Tibial artery (tissue), 4 donors: ENCODE measurements around the gene ADAM15.

Experiments
- DNase-seq, 2 donors: peaks; one replicate each; pipeline ENCODE4 v3.0.0-alpha.2; 2019
- H3K27ac ChIP-seq, 2 donors: fragments of 200-600 bp; sonication (generic) in 1 of 2; 1 replicate in 1 of 2; 2 replicates in 1 of 2; pipeline ENCODE4 v1.5.1; 2018 to 2019; ENCODE audit warnings: mild to moderate bottlenecking in 1 of 2
- H3K27me3 ChIP-seq, 2 donors: fragments of 200-600 bp; sonication (generic) in 1 of 2; one replicate each; pipeline versions ENCODE4 v1.5.1 to v1.6.0; 2016 to 2019
- H3K36me3 ChIP-seq, 3 donors: fragments of 200-600 bp; sonication (generic) in 2 of 3; one replicate each; pipeline ENCODE4 v1.5.1; 2016 to 2019; ENCODE audit warnings: mild to moderate bottlenecking in 2 of 3
- H3K4me1 ChIP-seq, 4 donors: fragments of 200-600 bp; sonication (generic) in 2 of 4; 1 replicate in 3 of 4; 2 replicates in 1 of 4; pipeline ENCODE4 v1.5.1; 2016 to 2019
- H3K4me3 ChIP-seq, 2 donors: fragments of 200-600 bp; sonication (generic) in 1 of 2; 1 replicate in 1 of 2; 2 replicates in 1 of 2; pipeline ENCODE4 v1.5.1; 2018 to 2019; ENCODE audit warnings: mild to moderate bottlenecking in 2 of 2
- H3K9me3 ChIP-seq, 3 donors: fragments of 200-600 bp; sonication (generic) in 1 of 3; one replicate each; pipeline ENCODE4 v1.5.1; 2016 to 2019
- intact Hi-C: fragments of 100-400 bp; cut with DNase I; formaldehyde crosslinking; loops from one replicate; pipeline ENCODE4 v1.15.0; 2023; ENCODE audit warnings: low total_unique reads
- TF ChIP-seq, protein P1 (sequence below), 2 experiments: fragments of 200-600 bp in 1 of 2; fragments of 450-650 bp in 1 of 2; IDR thresholded peaks; one replicate each; pipeline ENCODE4 v1.5.1; 2017 to 2019; ENCODE audit warnings: antibody characterized with exemption in 2 of 2, mild to moderate bottlenecking in 1 of 2, moderate library complexity in 1 of 2

ADAM15 gene

DNA sequence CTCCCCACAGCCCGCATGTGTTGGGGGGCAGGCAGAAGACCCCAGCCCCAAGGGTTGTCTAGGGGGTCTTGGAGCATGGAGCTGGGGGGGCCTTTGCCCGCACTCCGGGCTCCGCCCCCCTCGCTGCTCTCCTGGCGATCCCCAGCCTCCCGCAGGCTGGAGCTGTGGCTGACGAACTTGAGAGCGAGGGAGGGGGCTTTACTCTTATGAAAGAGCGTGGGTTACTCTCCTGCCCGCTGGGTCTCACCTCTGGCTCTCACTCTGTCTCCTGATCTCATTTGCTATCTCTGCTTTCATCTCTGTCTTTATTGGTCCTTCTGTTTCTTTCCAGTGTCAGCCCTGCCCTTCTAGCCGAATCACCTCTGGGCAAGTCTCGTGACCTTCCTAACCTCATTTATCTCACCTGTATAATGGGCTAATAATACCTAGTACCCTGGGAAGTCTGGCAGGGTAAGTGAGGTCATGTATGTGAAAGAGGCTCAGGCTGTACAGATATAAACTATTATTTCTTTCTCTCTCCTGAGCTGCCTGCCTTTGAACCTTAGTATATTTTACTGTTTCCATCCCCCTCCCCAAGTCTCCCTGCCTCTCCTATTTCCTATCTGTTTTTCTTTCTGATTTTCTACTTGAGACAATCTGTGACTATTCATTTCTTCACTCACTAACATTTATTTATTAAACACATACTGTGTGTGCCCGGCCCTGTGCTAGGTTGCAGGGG, 13.2 kb downstream of the ADAM15 start:
- intact Hi-C loops = loop anchor here (5.0 kb wide), 1 partner anchor 102 kb away; the partner anchor contains the start of gene PYGO2
- peaks cover 0 to 45% (median 19%) of the 10 kb centered on the region in 3 donors for H3K36me3 ChIP-seq

DNA sequence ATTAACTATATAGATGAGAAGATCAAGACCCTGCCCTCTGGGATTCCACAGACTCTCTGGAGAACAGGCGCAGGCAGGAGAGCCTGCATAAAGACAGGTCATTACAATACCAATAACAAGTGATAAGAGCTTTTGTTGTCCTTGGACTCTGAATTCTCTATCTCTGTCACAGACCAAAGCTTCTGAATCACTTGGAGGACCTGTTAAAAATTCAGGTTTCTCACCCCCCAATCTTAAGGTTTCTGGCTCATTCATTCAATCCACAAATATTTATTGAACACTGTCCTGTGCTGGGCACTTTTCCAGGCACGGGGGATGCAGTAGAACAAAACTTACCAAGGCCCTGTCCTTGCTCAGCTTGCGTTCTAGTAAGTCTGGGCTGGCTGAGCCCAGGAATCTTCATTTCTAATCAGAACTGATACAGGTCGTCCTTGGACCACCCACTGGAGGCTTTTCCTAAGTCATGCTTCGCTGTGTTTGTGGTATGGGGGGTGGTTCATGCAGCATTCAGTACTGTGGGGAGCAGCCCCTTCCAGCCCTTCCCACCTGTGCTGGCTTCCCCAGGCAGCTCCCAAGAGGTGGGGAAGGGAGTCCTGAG, 13.8 kb downstream of the ADAM15 start:
- H3K4me3 ChIP-seq = no peak overlapping the region
- TF ChIP-seq, protein P1, sequence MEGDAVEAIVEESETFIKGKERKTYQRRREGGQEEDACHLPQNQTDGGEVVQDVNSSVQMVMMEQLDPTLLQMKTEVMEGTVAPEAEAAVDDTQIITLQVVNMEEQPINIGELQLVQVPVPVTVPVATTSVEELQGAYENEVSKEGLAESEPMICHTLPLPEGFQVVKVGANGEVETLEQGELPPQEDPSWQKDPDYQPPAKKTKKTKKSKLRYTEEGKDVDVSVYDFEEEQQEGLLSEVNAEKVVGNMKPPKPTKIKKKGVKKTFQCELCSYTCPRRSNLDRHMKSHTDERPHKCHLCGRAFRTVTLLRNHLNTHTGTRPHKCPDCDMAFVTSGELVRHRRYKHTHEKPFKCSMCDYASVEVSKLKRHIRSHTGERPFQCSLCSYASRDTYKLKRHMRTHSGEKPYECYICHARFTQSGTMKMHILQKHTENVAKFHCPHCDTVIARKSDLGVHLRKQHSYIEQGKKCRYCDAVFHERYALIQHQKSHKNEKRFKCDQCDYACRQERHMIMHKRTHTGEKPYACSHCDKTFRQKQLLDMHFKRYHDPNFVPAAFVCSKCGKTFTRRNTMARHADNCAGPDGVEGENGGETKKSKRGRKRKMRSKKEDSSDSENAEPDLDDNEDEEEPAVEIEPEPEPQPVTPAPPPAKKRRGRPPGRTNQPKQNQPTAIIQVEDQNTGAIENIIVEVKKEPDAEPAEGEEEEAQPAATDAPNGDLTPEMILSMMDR (IDR thresholded peaks at IDR 0.05) = no peak
- H3K4me1 ChIP-seq = peaks cover 0 to 39% (median 28%) of the 10 kb centered on the region in 4 donors
- intact Hi-C loops = loop anchor here (5.0 kb wide), 1 partner anchor 103 kb away; the partner anchor contains the start of gene PYGO2
- H3K27me3 ChIP-seq = no peaks in the 10 kb centered on the region
- DNase-seq = no peak
- no peak overlapping the region for H3K27ac ChIP-seq
- H3K9me3 ChIP-seq = no peaks in the 10 kb centered on the region
- peaks cover 0 to 39% (median 12%) of the 10 kb centered on the region in 3 donors for H3K36me3 ChIP-seq

More for the DNA sequence above, 13.2 kb downstream of the ADAM15 start:
- H3K27me3 ChIP-seq = no peaks in the 10 kb centered on the region
- TF ChIP-seq, protein P1 (IDR thresholded peaks at IDR 0.05) = no peak
- peak overlapping the region; percentile 52 to 62 for H3K27ac ChIP-seq
- peak overlapping the region; percentile 64 to 65 for H3K4me3 ChIP-seq
- H3K9me3 ChIP-seq = no peaks in the 10 kb centered on the region
- DNase-seq = no peak
- H3K4me1 ChIP-seq = peaks cover 0 to 37% (median 28%) of the 10 kb centered on the region in 4 donors

DNA sequence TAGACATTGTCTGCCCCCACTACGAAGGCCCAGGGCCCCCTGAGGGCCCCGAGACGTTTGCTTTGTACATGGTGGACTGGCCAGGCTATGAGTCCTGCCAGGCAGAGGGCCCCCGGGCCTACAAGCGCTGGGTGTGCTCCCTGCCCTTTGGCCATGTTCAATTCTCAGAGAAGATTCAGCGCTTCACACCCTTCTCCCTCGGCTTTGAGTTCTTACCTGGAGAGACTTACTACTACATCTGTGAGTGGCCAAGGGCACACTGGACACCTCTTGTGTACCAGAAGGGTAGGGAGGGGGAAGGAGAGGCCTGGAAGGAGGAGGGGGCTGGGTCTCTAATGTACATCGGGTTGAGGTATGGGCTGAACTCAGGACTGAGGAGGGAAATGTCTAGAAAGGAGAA, 15.7 kb downstream of the ADAM15 start:
- Histone ChIP-seq H3K9me3 (no peaks in the 10 kb centered on the region), H3K27me3 (no peaks in the 10 kb centered on the region), H3K4me1 (peaks cover 0 to 42% (median 35%) of the 10 kb centered on the region in 4 donors), H3K36me3 (peaks cover 0 to 23% (median 0%) of the 10 kb centered on the region in 3 donors), H3K4me3 (no peak overlapping the region), H3K27ac (no peak overlapping the region)
- intact Hi-C loops = no loop called here
- TF ChIP-seq, protein P1 (IDR thresholded peaks at IDR 0.05) = no peak
- DNase-seq = no peak

DNA sequence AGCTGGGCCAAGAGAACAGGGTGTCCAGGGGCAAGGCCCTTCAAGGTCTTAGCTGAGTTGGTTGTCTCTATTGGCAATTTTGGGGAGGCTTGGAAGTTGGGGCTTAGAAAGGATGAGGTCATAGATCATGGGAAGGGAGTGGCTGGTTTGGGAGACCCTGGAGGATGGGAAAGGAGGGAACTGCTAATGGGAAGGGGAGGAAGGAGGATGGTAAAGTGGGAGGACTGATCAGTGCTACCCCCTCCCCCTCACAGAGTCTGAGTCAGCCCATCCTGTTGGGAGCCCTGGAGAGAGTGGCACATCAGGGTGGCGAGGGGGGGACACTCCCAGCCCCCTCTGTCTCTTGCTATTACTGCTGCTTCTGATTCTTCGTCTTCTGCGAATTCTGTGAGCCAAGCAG, 17.5 kb downstream of the ADAM15 start:
- Histone ChIP-seq H3K36me3 (peaks cover 0 to 23% (median 0%) of the 10 kb centered on the region in 3 donors), H3K27ac (no peak overlapping the region), H3K4me3 (no peak overlapping the region), H3K4me1 (peaks cover 0 to 24% (median 18%) of the 10 kb centered on the region in 4 donors), H3K27me3 (no peaks in the 10 kb centered on the region), H3K9me3 (no peaks in the 10 kb centered on the region)
- TF ChIP-seq, protein P1 (IDR thresholded peaks at IDR 0.05) = no peak
- intact Hi-C loops = no loop called here
- DNase-seq = no peak

DNA sequence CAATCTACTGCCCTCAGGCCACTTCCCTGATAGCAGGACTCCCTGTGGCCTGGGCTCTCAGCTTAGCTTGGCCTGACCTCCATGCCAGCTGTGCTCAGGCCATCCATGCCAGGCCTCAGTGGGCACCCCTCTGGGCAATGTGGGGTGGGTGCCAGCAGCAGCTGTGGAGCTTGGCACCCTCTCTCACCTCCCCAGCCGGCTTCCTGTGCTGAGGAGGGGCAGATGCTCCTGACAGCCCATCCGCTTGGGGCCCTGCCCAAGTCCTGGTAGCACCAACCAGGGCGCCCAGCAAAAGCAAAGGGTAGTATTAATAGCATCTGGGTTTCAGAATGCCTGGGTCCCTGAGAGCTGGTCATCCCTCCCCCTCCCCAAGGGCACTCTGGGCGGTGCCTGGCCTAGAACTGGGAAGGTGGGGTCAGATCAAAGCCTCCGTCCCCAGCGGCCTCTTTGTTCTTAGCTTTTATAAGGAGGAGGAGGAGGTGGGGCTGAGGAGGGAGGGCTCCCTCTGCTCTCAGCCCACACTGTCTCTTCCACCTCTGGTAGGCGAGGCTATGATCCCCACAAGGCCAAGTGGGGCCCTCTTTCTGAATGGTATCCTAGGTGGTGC, 18.5 kb downstream of the ADAM15 start:
- no peaks in the 10 kb centered on the region for H3K27me3 ChIP-seq
- no peak overlapping the region for H3K4me3 ChIP-seq
- H3K4me1 ChIP-seq = peaks cover 0 to 18% (median 13%) of the 10 kb centered on the region in 4 donors
- H3K27ac ChIP-seq = no peak overlapping the region
- intact Hi-C loops = no loop called here
- DNase-seq = no peak
- H3K36me3 ChIP-seq = peaks cover 0 to 23% (median 0%) of the 10 kb centered on the region in 3 donors
- TF ChIP-seq, protein P1 (IDR thresholded peaks at IDR 0.05) = no peak
- no peaks in the 10 kb centered on the region for H3K9me3 ChIP-seq
